GM18858 (cell line): ENCODE results near the gene MGMT.

Source experiments
- ATAC-seq: cut with Tn5 transposase; IDR thresholded peaks from one replicate; pipeline ENCODE4 v1.9.1; 2021; ENCODE audit not compliant: unreplicated experiment

Gene MGMT

GRCh38 chr10:129754211-129755050 is 287.4 kb downstream of the MGMT start:
- ATAC-seq = no peak

DNA sequence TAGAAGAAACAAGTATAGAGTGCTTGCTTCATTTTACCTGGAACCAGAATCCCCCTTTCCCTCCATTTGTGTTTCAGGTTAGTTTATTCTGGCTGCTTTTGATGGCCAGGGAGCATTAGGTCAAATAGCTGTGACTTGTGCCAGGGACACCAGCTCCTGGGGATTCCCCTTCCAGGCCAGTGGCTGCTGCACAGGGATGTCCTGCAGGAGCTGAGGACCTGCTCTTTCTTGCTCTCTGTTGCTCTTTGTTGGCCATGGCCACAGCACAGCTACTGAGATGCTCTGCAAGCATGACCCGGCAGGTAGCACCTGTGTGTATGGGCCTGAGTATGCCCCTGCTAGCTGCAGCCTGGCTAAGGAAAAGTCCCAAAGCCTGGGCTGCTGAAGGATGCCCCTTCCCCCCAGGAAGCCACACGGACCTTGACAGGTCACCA is 288.1 kb downstream of the MGMT start:
- ATAC-seq = no peak

- ATAC-seq = no peak
These were observed 288.6 kb downstream of the MGMT start for GRCh38 chr10:129755621-129756020.

GRCh38 chr10:129756912-129757901 is 290.2 kb downstream of the MGMT start:
- no peak for ATAC-seq

GRCh38 chr10:129758207-129759021 is 291.4 kb downstream of the MGMT start:
- no peak for ATAC-seq

DNA sequence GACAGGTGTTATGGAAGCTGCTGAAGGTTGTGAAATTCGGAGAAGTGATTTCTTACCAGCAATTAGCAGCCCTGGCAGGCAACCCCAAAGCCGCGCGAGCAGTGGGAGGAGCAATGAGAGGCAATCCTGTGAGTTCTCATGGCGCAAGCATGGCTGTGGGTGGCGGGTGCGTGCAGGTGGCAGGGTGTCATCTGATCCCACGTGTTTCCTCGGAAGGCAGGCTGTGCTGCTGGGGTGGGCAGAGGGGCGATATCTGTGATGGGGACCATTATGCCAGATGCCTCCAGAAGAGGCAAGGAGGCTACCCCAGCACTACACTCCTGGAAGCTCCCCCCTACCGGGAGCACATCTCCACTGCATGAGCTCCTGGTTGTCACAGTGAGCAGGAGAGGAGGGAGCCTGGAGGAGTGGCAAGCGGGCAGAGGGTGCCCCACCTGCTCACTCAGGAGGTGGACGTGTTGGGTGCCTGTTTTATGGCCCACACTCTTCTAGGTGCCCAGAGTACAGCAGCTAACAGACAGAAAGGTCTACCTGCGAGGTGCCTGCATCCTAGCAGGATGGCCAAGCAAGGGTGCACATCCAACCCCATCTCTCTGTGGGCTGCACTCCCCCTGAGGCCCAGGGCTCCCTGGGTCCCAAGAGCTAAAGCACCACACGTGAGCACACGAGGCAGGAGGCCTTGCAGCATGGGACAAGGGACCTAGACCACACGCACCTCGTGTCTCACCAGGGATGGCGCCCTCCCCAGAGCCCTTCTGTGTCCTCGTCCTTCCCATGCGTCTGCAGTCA is 292.4 kb downstream of the MGMT start:
- ATAC-seq = no peak

- no peak for ATAC-seq
These were observed 292.9 kb downstream of the MGMT start for GRCh38 chr10:129760003-129760315.

DNA sequence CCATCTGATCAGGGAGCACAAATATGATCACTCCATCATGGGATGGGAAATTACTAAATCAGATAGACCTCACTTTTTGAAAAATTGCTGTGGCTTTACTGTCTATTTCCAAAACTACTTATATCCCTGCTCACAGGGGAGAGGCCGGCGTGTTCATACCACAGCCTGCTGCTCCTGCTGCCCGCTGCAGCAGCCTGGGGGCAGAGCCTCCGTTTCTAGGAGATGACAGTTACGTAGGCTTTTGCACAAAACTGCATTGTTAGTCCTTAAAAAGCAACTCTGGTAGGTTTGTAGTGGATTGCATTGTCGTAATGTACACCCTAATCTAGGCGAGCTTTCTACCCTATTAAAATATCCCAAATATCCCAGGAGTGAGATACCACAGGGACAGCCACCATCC is 293.4 kb downstream of the MGMT start:
- no peak for ATAC-seq

DNA sequence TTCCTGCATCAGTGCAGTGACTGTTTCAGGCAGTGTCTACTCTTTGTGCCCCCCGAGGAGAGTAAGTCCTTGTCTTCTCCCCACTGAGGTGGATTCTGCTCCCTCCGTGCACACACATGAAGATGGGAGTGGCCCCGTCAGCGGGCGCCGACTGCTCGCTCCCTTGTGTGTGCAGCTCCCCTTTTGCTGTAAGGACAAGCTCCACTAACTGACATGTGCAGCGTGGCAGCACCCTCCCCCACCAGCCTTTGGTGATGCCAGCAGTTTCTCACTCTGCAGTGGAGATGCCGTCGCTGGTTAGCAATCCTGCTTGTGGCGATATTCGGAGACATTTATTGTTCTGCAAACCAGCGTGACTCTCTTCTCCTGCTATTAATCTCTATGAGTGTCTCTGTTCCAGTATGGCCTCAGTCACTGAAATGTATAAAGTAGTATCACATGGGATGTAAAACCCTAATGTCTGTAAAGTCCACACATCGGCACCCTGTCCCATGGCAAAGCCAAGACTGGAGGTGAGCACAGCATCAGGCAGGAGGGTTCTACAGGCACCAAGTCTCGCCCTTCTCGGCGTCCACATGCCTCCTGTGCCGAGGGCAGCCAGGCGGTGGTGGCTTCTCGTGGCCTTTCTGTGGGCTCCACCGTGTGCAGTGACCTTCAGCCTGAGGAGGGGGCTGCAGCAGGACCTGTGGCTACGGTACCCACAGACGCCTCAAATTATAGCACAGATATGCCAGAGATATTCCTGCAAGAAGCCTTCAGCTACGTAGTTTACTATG is 294.3 kb downstream of the MGMT start:
- ATAC-seq = no peak

- no peak for ATAC-seq
These were observed 295.2 kb downstream of the MGMT start for GRCh38 chr10:129761981-129762956.

GRCh38 chr10:129764011-129764900 is 297.2 kb downstream of the MGMT start:
- no peak for ATAC-seq

DNA sequence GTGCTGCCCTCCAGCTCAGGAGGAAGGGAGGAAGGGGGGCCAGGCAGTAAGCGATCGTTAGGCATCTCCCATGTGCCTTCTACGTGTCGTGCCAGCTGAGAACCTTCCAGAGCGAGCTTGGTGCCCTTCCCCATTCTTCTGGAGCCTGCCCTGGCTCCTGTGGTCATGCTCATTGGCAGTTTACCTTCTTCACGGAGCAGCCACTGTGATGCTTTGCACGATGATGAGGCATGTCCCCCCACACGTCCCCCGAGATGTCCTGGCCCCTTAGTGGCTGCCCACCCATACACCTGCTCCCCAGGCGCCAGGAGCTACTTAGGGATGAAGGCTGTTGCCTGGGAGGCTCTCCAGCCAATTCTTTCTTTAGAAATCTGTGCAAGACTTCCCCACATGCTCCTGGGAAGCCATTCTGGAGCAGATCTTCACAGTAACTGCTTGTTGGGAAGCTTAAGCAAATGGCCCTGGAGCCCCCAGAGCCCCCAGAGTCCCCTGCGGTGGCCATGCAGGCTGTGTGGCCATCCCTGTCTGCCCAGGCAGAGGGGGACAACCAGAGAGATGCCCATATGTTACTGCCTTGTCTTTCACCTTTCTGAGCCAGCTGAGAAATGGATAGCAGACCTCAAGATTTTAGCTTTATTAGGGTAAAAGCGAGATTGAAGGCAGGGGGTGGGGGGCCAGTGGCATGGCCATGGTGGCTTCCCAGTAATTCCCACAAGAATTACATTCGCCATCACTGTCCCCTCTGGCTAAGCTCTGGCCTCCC is 298.0 kb downstream of the MGMT start:
- no peak for ATAC-seq

DNA sequence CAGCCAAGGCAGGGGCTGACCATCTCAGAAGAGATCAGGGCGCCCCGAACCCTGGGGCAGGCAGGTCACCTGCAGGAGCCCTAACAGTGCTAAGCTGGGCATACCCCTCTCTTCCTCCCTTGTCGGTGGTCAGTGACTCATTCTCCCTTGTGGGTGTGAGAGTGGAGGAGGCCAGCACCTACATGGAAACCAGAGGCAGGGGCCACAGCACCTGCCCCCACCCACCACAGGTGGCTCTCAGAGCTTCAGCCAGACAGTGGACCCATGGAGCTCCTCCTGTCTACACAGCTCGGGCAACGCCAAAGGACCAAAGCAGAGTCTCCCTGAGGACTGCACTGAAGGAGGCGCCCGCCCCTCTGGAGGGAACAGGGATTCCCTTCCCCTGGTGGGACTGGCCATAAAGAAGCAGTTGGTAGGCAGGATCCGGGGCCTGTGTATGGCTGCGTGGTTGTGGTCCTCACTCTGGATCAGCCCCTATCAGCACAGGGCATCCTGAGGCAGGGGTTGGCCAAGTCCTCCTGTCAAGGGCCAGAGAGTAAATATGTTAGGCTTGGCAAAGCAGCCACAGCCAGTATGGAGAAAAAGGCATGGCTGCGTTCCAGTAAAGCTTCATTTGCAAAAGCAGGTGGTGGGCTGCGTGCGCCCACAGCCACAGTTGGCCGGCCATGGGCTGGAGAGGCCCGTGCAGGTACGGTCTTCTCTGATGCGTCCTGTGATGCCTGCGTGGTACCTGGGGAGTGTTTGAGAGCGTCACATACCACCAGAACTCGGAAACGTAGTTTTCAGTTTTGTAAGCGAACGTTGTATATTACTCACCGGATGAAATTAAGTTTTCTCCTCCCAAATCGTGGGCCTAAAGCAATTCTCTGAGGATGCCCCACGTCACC is 298.9 kb downstream of the MGMT start:
- ATAC-seq = no peak

GRCh38 chr10:129766611-129767550 is 299.8 kb downstream of the MGMT start:
- ATAC-seq = no peak

GRCh38 chr10:129767751-129768150 is 300.7 kb downstream of the MGMT start:
- no peak for ATAC-seq
